Activated T-helper 2 cell treated with anti-CD3 and anti-CD28 coated beads, Interferon-gamma antibody, Interleukin-2, Interleukin-4, amounts not matched to agents 10 μg/mL and 5 μg/mL and 100 μg/mL, durations not matched to agents 14 hours and 24 hours and 36 hours (primary cell): ENCODE results near the gene HSPA1B. TPM values are rescaled to one million over a fixed set of nuclear protein-coding genes. Genes with fewer than 3 reads are reported as not detected.
"Not testable (repeated sequence)": the region's sequence is repeated elsewhere in the genome, so short reads cannot be mapped to it uniquely, and the experiment has no call there.

Experiments
- DNase-seq: peaks from one replicate; pipeline ENCODE4 v3.0.0; 2021; ENCODE audit warnings: low spot score
- H3K27ac Mint-ChIP-seq: one replicate; pipeline ENCODE4 v1.8.0; 2021; ENCODE audit warnings: mixed read lengths
- H3K27me3 Mint-ChIP-seq: one replicate; pipeline ENCODE4 v1.8.0; 2021; ENCODE audit warnings: low read depth, mixed read lengths
- H3K36me3 Mint-ChIP-seq: one replicate; pipeline ENCODE4 v1.8.0; 2021; ENCODE audit warnings: low read depth, mixed read lengths
- H3K4me1 Mint-ChIP-seq: one replicate; pipeline ENCODE4 v1.8.0; 2021; ENCODE audit warnings: low read depth, mixed read lengths
- H3K4me3 Mint-ChIP-seq: one replicate; pipeline ENCODE4 v1.8.0; 2021; ENCODE audit warnings: low read depth, mild to moderate bottlenecking, moderate library complexity, mixed read lengths
- H3K9me3 Mint-ChIP-seq: one replicate; pipeline ENCODE4 v1.8.0; 2021; ENCODE audit warnings: mixed read lengths
- intact Hi-C: fragments of 100-400 bp; cut with micrococcal nuclease; formaldehyde crosslinking; loops from one replicate; pipeline ENCODE4 v1.15.1; 2023
- total RNA-seq: library from RNA; stranded (reverse); gene quantifications from 2 replicates; pipeline ENCODE4 v1.2.3, GENCODE V29; 2022

The HSPA1B gene
- total RNA-seq, 1 donor from 2014 or later: 116 TPM

- intact Hi-C loops: loop anchor here (1.0 kb wide), 1 partner anchor 68 kb away; no protein-coding TSS in a partner anchor
- Mint-ChIP-seq H3K27me3 (no peaks in the 10 kb centered on the region), H3K36me3 (peaks cover 25% of the 10 kb centered on the region), H3K9me3 (no peaks in the 10 kb centered on the region), H3K27ac (peak within 1 kb of the TSS; percentile 96), H3K4me1 (peaks cover 13% of the 10 kb centered on the region), H3K4me3 (peak within 1 kb of the TSS; percentile 98)
- DNase-seq: peak; percentile 97
Measured at GRCh38 chr6:31806470-31807272, 20.9 kb upstream of the HSPA1B start, which contains the start of gene LSM2. Gene LSM2, minus strand, starts transcription at chr6:31806966. Its CDS starts 209 bp downstream, at chr6:31806757.

GRCh38 chr6:31808599-31808998 is 18.9 kb upstream of the HSPA1B start:
- intact Hi-C loops, DNase-seq, H3K4me3 Mint-ChIP-seq, H3K9me3 Mint-ChIP-seq, H3K27me3 Mint-ChIP-seq: not testable (repeated sequence)
- peaks cover 26% of the 10 kb centered on the region for H3K4me1 Mint-ChIP-seq
- H3K27ac Mint-ChIP-seq: peak overlapping the region; percentile 21
- H3K36me3 Mint-ChIP-seq: peaks cover 17% of the 10 kb centered on the region

GRCh38 chr6:31811645-31812044 is 15.9 kb upstream of the HSPA1B start:
- Mint-ChIP-seq H3K9me3 (no peaks in the 10 kb centered on the region), H3K4me1 (peaks cover 26% of the 10 kb centered on the region), H3K27me3 (no peaks in the 10 kb centered on the region), H3K27ac (no peak overlapping the region), H3K4me3 (no peak overlapping the region), H3K36me3 (peaks cover 10% of the 10 kb centered on the region)
- no peak for DNase-seq
- intact Hi-C loops: loop anchor here (2.0 kb wide), 1 partner anchor 15 kb away; the partner anchor contains the start of gene HSPA1B

GRCh38 chr6:31813465-31813849 is 14.1 kb upstream of the HSPA1B start:
- intact Hi-C loops: loop anchor here (2.0 kb wide), 1 partner anchor 13 kb away; the partner anchor contains the start of gene HSPA1B
- Mint-ChIP-seq H3K27me3 (no peaks in the 10 kb centered on the region), H3K9me3 (no peaks in the 10 kb centered on the region), H3K4me3 (peak overlapping the region; percentile 28), H3K4me1 (peaks cover 32% of the 10 kb centered on the region), H3K27ac (peak overlapping the region; percentile 83), H3K36me3 (peaks cover 22% of the 10 kb centered on the region)
- DNase-seq: no peak

- H3K9me3 Mint-ChIP-seq: no peaks in the 10 kb centered on the region
- no peaks in the 10 kb centered on the region for H3K27me3 Mint-ChIP-seq
- DNase-seq: peak; percentile 68
- H3K4me3 Mint-ChIP-seq: peak overlapping the region; percentile 87
- H3K4me1 Mint-ChIP-seq: peaks cover 32% of the 10 kb centered on the region
- intact Hi-C loops: loop anchor here (2.0 kb wide), 1 partner anchor 20 kb away; the partner anchor contains the start of gene VARS1
- H3K36me3 Mint-ChIP-seq: peaks cover 25% of the 10 kb centered on the region
- peak overlapping the region; percentile 91 for H3K27ac Mint-ChIP-seq
Measured at GRCh38 chr6:31814677-31815024, 12.9 kb upstream of the HSPA1B start.

GRCh38 chr6:31815025-31815838 is 12.3 kb upstream of the HSPA1B start, which contains the start of the genes HSPA1A and HSPA1L:
Gene HSPA1A, plus strand, starts transcription at chr6:31815543. Its CDS starts 214 bp downstream, at chr6:31815757.
Gene HSPA1L, minus strand, starts transcription at chr6:31815283. Its CDS starts 3,311 bp downstream, at chr6:31811972.
- Mint-ChIP-seq H3K36me3 (peaks cover 25% of the 10 kb centered on the region), H3K9me3 (no peaks in the 10 kb centered on the region), H3K4me1 (peaks cover 36% of the 10 kb centered on the region), H3K27me3 (no peaks in the 10 kb centered on the region), H3K4me3 (peak within 1 kb of the TSS; percentile 87), H3K27ac (peak within 1 kb of the TSS; percentile 91)
- peak; percentile 70 for DNase-seq
- intact Hi-C loops: loop anchor here (2.0 kb wide), 1 partner anchor 20 kb away; the partner anchor contains the start of gene VARS1

- Mint-ChIP-seq H3K4me1 (peaks cover 40% of the 10 kb centered on the region), H3K36me3 (peaks cover 17% of the 10 kb centered on the region), H3K4me3 (peak overlapping the region; percentile 94), H3K27ac (peak overlapping the region; percentile 95)
- H3K9me3 Mint-ChIP-seq, H3K27me3 Mint-ChIP-seq, DNase-seq, intact Hi-C loops: not testable (repeated sequence)
Measured at GRCh38 chr6:31817133-31817928, 10.2 kb upstream of the HSPA1B start.

GRCh38 chr6:31817929-31818511 is 9.5 kb upstream of the HSPA1B start:
- H3K27me3 Mint-ChIP-seq, intact Hi-C loops, H3K9me3 Mint-ChIP-seq, DNase-seq: not testable (repeated sequence)
- Mint-ChIP-seq H3K4me1 (peaks cover 36% of the 10 kb centered on the region), H3K4me3 (peak overlapping the region; percentile 94), H3K27ac (peak overlapping the region; percentile 95), H3K36me3 (peaks cover 17% of the 10 kb centered on the region)

GRCh38 chr6:31819871-31820299 is 7.7 kb upstream of the HSPA1B start:
- H3K27me3 Mint-ChIP-seq: no peaks in the 10 kb centered on the region
- H3K36me3 Mint-ChIP-seq: peaks cover 17% of the 10 kb centered on the region
- no peaks in the 10 kb centered on the region for H3K9me3 Mint-ChIP-seq
- H3K4me1 Mint-ChIP-seq: peaks cover 32% of the 10 kb centered on the region
- H3K27ac Mint-ChIP-seq: no peak overlapping the region
- intact Hi-C loops: loop anchor here (5.0 to 10.0 kb wide), 2 partner anchors 42 to 245 kb away; partner anchors contain the start of genes LTA, NEU1 and TNF
- peak overlapping the region; percentile 67 for H3K4me3 Mint-ChIP-seq
- DNase-seq: no peak

- not testable (repeated sequence) for H3K9me3 Mint-ChIP-seq, DNase-seq, H3K27ac Mint-ChIP-seq, H3K27me3 Mint-ChIP-seq
- Mint-ChIP-seq H3K4me3 (peak overlapping the region; percentile 92), H3K4me1 (peaks cover 36% of the 10 kb centered on the region), H3K36me3 (peaks cover 17% of the 10 kb centered on the region)
- intact Hi-C loops: loop anchor here (5.0 to 10.0 kb wide), 2 partner anchors 42 to 246 kb away; partner anchors contain the start of genes LTA, NEU1 and TNF
Measured at GRCh38 chr6:31820399-31820798, 7.1 kb upstream of the HSPA1B start.

GRCh38 chr6:31821301-31822035 is 6.1 kb upstream of the HSPA1B start:
- Mint-ChIP-seq H3K27me3 (no peaks in the 10 kb centered on the region), H3K36me3 (peaks cover 17% of the 10 kb centered on the region), H3K9me3 (no peaks in the 10 kb centered on the region), H3K4me1 (peaks cover 41% of the 10 kb centered on the region), H3K4me3 (peak overlapping the region; percentile 92), H3K27ac (peak overlapping the region; percentile 94)
- DNase-seq: no peak
- intact Hi-C loops: loop anchor here (1.0 to 10.0 kb wide), 3 partner anchors 41 to 247 kb away; partner anchors contain the start of genes BAG6, LTA, NEU1 and TNF
